NOMO-1 treated with DMSO at 0.1 percent for 48 hours (cell line): ENCODE measurements around the gene OPN4.
"Not testable (repeated sequence)": the region's sequence is repeated elsewhere in the genome, so short reads cannot be mapped to it uniquely, and the experiment has no call there.

Experiments
- DNase-seq: peaks from one replicate; lab custom pipeline; 2025; ENCODE audit not compliant: unreplicated experiment; lab: John Stamatoyannopoulos, UW

OPN4 gene

DNA sequence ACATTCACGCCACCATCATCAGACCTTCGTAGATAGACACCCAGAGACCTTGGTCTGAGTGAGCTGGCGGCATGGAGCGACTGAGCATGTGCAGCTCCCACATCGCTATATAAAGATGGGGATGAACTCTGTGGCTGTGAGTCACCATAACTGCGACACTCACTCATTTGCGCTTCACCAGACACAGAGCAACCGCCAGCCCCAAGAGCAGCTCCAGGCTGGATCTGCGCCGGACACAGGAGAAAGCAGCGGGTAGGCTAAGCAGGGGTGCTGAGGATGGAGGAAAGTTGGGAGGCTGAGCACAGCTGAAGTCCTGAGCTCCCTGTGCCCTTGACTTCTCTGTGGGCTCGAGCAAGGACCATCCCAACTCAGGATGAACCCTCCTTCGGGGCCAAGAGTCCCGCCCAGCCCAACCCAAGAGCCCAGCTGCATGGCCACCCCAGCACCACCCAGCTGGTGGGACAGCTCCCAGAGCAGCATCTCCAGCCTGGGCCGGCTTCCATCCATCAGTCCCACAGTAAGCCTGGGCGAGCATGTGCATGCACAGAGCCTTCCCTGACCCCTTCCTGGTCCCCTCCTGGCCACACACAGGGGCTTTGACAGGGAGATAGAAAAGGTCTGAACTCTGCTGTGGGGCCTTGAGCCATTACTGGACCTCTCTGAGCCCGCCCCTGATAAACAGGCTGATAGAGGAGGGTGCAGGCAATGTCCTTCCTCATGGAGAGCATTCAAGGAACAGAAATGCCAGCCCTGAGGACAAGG lies at the start of gene OPN4:
OPN4 (plus strand) TSS at position 137 of the 762 bp plus-strand sequence; CDS start at position 374, 237 bp downstream.
- no peak for DNase-seq

DNA sequence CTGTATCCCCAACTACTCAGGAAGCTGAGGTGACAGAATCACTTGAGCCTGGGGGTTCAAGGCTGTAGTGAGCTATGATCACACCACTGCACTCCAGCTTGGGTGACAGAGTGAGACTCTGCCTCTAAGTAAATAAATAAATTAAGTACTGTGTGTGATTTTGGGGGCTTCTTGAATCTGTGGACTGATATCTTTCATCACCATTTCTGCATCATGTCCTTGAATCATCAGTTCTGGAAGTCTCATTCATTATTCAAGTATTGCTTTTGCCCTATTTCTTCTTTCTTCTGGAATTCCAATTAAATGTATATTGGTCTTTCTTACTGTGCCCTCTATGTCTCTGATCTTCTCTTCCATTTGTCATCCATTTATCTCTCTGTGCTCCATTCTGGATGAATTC lies 46.7 kb upstream of the OPN4 start:
- DNase-seq: no peak

DNA sequence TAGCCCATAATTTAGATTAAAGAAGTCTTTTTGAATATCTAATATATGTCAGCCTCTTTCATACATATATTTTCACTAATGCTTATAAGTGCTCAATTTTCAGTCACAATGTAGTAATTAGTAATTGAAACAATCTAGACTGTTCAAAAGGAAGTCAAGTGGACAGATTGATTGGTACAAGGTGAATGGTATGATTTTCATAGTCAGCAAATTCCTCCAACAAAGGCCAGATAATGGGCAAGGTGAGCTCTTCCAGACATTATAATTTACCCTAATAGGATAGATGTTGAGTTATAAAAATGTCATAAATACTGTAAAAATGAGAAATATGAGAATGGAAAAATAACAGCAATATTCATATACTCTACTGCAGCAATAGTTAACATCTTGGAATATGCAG lies 44.4 kb upstream of the OPN4 start:
- no peak for DNase-seq

DNA sequence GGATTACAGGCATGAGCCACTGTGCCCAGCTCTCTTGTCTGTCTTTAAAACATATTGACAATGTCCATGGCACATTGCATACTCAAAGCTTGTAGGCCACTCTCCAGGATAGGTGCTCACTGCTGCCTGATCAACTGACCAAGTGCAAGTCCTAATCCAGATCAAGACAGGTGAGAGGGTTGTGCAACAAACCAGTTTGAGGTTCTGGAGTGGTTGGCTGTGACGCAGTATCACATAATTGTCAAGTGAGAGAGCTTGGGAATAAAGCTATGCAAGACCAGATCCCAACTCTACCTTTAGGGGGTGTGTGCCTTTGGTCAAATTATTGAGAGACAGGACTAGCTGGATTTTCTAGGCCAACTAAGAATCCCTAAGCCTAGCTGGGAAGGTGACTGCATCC lies 43.0 kb upstream of the OPN4 start:
- no peak for DNase-seq

DNA sequence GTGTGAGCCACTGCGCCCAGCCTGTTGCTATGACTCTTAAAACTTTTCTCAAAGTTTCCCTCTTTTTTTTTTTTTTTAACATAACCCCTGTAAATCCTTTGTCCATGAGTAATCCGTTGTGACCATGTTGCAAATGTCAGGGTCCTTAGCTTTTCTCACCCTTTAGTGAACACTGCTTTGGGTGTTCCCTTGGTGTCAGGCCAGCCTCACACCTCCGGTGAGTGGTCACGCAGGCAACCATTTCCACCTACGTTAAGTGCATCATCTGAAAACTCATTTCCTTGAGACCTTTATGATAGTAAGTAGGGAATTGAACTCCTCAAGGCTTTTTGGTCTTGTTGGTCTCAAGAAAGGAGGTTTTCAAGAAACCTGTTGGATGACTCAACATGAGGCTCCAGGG lies 41.3 kb upstream of the OPN4 start:
- DNase-seq: no peak

GRCh38 chr10:86613905-86614304 lies 40.4 kb upstream of the OPN4 start:
- no peak for DNase-seq

DNA sequence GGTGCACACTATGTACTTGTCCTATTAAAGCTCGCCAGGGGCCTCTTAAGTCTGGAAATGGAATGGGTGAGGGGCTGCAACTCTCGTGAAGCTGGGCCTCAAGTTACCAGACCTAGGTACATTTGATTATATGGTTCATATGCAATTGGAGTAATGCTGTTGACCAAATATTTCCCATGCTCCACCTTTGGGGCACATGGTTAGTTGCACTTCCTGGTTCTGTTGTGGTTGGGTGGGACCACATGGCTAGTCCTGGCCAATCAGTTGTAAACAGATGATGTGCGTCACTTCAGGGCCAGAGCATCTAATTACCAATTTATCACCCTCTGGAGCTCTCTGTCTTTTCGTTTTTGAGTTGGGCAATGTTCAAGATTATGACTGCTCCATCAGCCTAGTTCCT lies 39.5 kb upstream of the OPN4 start:
- DNase-seq: no peak

DNA sequence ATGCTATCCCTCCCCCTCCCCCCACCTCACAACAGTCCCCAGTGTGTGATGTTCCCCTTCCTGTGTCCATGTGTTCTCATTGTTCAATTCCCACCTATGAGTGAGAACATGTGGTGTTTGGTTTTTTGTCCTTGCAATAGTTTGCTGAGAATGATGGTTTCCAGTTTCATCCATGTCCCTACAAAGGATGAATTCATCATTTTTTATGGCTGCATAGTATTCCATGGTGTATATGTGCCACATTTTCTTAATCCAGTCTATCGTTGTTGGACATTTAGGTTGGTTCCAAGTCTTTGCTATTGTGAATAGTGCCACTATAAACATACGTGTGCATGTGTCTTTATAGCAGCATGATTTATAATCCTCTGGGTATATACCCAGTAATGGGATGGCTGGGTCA lies 37.1 kb upstream of the OPN4 start:
- DNase-seq: not testable (repeated sequence)

GRCh38 chr10:86628311-86628710 lies 26.0 kb upstream of the OPN4 start:
- DNase-seq: no peak

GRCh38 chr10:86630079-86630478 lies 24.3 kb upstream of the OPN4 start:
- no peak for DNase-seq

GRCh38 chr10:86632009-86632800 lies 22.1 kb upstream of the OPN4 start:
- DNase-seq: no peak

DNA sequence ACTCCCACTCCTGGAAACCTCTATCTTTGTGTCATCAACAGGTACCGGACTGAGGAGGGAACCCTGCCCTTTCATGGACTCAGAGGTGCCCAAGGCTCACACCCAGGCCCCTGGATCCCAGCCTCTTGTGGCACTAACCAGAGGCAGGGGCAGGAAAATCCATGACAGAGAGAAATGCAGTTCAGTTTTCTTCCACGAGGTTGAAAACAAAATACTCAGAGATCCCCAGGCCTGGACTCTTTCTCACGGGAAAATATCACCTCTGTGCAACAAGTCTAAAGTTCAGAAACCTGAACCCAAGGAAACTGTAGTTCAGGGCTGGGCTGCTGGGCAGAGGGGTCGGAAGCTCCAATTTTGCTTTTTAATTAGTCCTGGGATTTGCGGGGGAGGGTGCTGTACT lies 21.4 kb upstream of the OPN4 start:
- no peak for DNase-seq

DNA sequence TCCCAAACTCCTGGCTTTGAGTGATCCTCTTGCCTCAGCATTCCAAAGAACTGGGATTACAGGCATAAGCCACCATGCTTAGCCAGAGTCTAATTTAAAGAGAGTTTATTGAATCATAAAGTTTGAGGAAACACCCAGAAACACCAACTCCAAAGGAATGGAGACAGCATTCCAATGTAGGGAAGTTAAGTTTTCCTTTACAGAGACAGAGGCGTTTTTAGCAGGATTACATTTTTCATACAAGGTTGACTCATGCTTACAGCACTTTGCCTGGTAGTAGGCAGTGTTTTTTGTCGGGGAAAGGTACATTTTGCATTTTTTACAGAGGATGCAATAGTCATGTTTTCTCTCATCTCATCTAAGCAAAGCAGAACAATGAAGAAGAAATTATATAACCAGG lies 18.9 kb upstream of the OPN4 start:
- DNase-seq: no peak

- no peak for DNase-seq
These were observed 18.0 kb upstream of the OPN4 start for GRCh38 chr10:86636311-86636710.

DNA sequence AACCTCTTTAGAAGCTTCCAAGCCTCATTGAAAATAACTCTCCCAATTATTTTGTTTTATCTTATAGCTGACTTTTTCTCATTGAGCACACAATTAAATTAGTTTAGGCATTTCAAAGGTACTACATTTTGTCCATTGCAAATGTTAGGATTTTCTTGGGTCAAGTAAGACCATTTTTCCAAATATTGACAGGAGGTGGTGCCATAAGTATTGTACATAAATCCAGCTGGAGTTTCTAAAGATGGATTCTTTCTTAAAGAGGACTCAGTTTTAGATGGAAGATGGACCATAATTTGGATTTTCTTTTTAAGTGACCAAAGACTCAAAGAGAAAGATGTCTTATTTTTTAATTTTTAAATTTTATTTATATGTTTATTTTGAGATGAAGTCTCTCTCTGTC lies 12.3 kb upstream of the OPN4 start:
- no peak for DNase-seq

- DNase-seq: no peak
These were observed 11.8 kb upstream of the OPN4 start for GRCh38 chr10:86642499-86642898.

DNA sequence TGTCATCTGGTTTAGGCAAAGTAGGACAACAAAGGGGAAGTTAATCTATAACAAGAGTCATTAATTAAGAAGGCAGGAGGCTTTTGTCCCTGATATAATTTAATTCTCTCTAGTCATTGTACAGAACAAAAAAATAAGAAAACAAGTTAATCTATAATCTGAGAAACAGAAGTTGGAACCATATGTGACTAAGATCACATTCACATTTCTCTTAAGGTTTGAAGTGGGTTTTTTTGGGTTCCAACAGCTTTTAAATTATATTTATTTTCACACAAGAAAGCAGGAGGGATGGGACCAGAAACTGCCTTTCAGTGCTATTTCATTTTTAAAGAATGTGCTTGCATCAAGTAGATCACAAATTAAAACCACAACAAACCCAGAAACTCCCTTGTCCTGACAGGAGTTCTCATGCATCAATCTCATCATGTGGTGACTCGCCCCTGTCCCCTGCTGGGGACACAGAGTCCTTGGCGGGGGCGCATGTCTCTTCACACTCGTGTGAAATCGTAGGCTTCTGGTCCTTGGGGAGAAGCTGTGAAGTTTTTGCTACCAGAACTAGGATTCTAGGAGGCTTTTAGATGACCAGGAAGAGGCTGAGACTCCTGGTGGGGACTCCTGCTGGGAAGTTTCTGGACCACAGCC lies 10.1 kb upstream of the OPN4 start:
- DNase-seq: no peak

- DNase-seq: no peak
These were observed 9.4 kb upstream of the OPN4 start for GRCh38 chr10:86644794-86645445.

- DNase-seq: not testable (repeated sequence)
These were observed 8.7 kb upstream of the OPN4 start for GRCh38 chr10:86645621-86646165.

GRCh38 chr10:86646532-86646931 lies 7.8 kb upstream of the OPN4 start:
- no peak for DNase-seq

GRCh38 chr10:86646933-86647332 lies 7.4 kb upstream of the OPN4 start:
- no peak for DNase-seq
